HK-2 (cell line): ENCODE measurements around the gene SLCO3A1.
"Not testable (repeated sequence)": the region's sequence is repeated elsewhere in the genome, so short reads cannot be mapped to it uniquely, and the experiment has no call there.

Experiments
- DNase-seq: peaks from one replicate; pipeline ENCODE4 v3.0.0-alpha.2; 2018; ENCODE audit not compliant: unreplicated experiment

SLCO3A1 gene

GRCh38 chr15:92070251-92070650, 216.7 kb downstream of the SLCO3A1 start:
- DNase-seq: not testable (repeated sequence)

GRCh38 chr15:92071045-92071634, 217.6 kb downstream of the SLCO3A1 start:
- DNase-seq: no peak

- DNase-seq: no peak
Measured at GRCh38 chr15:92073044-92073785, 219.7 kb downstream of the SLCO3A1 start.

GRCh38 chr15:92074101-92074500, 220.6 kb downstream of the SLCO3A1 start:
- no peak for DNase-seq

GRCh38 chr15:92074646-92075045, 221.1 kb downstream of the SLCO3A1 start:
- DNase-seq: peak; percentile 48

GRCh38 chr15:92075764-92076163, 222.3 kb downstream of the SLCO3A1 start:
- no peak for DNase-seq

- DNase-seq: no peak
Measured at GRCh38 chr15:92076541-92076940, 223.0 kb downstream of the SLCO3A1 start.

GRCh38 chr15:92077353-92078085, 224.0 kb downstream of the SLCO3A1 start:
- peak; percentile 52 for DNase-seq

- DNase-seq: no peak
Measured at GRCh38 chr15:92078270-92078669, 224.8 kb downstream of the SLCO3A1 start.

GRCh38 chr15:92079047-92079446, 225.5 kb downstream of the SLCO3A1 start:
- DNase-seq: no peak

- DNase-seq: no peak
Measured at GRCh38 chr15:92079647-92080255, 226.2 kb downstream of the SLCO3A1 start.

- DNase-seq: peak; percentile 31
Measured at GRCh38 chr15:92082006-92082843, 228.7 kb downstream of the SLCO3A1 start.

GRCh38 chr15:92083190-92083589, 229.7 kb downstream of the SLCO3A1 start:
- DNase-seq: no peak

- no peak for DNase-seq
Measured at GRCh38 chr15:92087211-92087610, 233.7 kb downstream of the SLCO3A1 start.

GRCh38 chr15:92091155-92091734, 237.7 kb downstream of the SLCO3A1 start:
- DNase-seq: peak; percentile 22

- DNase-seq: no peak
Measured at GRCh38 chr15:92092289-92093105, 239.0 kb downstream of the SLCO3A1 start.

- DNase-seq: no peak
Measured at GRCh38 chr15:92095693-92096092, 242.2 kb downstream of the SLCO3A1 start.

- DNase-seq: no peak
Measured at GRCh38 chr15:92097474-92098178, 244.1 kb downstream of the SLCO3A1 start.

- no peak for DNase-seq
Measured at GRCh38 chr15:92098869-92099268, 245.4 kb downstream of the SLCO3A1 start.

GRCh38 chr15:92100301-92100700, 246.8 kb downstream of the SLCO3A1 start:
- DNase-seq: no peak
